NCI-H1417 treated with DMSO at 0.1 percent for 48 hours (cell line): ENCODE measurements around the gene CMTR2.
"Not testable (repeated sequence)": the region's sequence is repeated elsewhere in the genome, so short reads cannot be mapped to it uniquely, and the experiment has no call there.

Experiments used
- DNase-seq: peaks from one replicate; lab custom pipeline; 2025; lab: John Stamatoyannopoulos, UW

The CMTR2 gene, protein sequence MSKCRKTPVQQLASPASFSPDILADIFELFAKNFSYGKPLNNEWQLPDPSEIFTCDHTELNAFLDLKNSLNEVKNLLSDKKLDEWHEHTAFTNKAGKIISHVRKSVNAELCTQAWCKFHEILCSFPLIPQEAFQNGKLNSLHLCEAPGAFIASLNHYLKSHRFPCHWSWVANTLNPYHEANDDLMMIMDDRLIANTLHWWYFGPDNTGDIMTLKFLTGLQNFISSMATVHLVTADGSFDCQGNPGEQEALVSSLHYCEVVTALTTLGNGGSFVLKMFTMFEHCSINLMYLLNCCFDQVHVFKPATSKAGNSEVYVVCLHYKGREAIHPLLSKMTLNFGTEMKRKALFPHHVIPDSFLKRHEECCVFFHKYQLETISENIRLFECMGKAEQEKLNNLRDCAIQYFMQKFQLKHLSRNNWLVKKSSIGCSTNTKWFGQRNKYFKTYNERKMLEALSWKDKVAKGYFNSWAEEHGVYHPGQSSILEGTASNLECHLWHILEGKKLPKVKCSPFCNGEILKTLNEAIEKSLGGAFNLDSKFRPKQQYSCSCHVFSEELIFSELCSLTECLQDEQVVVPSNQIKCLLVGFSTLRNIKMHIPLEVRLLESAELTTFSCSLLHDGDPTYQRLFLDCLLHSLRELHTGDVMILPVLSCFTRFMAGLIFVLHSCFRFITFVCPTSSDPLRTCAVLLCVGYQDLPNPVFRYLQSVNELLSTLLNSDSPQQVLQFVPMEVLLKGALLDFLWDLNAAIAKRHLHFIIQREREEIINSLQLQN

DNA sequence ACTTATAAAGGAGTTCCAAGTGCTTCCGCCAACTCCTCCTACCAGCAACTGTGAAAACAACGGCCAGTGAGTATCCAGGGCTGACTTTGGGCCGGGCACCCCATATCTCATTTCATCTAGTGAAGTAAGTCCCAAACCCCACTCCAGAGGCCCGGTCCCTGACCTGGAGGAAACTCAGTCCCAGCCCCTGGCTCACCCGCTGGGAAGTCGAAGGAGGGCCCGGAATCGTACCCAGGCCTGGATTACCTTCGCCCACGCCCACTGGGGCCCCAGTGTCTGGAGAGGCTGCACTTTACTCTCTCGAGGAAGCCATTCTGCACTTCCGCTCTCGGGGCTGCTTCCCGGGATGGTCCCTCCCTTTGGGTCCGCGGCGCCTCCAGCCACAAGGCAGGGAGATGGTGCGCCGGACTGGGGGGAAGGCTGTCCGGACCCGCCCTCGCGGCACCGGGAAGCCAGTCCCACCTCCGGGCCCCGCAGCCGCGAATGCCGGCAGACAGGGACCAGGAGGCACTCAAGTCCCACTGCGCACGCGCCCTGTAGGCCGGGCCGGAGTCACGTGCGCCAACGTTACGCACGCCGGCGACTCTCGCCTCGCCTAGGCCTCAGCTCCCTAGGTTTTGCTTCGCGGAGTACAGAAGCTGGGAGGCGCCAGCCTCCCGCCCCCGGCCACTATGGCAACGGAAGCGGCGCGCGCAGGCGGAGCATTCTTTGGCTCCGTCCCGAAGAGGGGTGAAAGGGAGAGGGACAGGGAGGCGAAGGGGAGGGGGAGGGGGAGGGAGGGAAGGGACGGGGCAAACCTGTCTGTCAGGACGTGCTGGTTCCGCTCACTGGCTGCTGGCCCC is at the start of gene CMTR2:
TSS of gene CMTR2 (minus strand) at position 513 of the 842 bp plus-strand sequence. CDS start 3,482 bp downstream, outside the sequence.
- peak; percentile 73 for DNase-seq

DNA sequence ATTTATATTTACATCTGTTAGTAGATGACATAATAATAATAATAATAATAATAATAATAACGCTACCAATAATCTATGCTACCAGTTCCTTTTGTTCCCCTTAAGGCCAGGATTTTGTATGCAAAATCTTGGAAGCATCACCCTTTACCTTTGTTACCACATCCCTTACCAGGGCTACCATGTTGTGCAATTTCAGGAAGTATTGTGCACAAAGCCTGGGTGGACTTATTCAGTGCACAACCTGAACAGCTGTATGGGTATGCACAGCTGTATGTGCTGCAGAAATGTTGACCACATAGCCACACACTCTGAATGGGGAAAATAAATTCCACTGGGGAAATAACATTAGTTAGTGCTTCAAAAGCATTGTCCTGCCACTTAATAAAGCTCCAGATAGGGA is 49.4 kb upstream of the CMTR2 start:
- no peak for DNase-seq

DNA sequence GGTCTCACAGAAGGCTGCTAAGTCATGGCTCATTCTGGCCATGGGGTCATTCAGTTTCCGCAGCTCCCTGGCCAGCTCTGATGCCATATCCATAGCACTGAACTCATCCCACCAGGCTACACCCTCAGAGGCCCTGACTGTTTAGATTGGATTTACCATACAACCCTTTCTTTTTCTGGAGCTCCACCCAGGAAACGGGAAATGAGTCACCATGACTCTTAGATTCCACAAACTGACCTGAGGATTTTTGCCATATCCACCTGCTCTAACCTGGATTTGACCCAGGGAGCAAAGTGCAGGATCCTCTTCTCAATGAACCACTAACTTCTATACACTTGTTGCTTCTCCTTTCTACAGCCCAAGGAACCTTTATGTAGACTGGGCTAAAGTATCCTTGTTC is 49.0 kb upstream of the CMTR2 start:
- no peak for DNase-seq

DNA sequence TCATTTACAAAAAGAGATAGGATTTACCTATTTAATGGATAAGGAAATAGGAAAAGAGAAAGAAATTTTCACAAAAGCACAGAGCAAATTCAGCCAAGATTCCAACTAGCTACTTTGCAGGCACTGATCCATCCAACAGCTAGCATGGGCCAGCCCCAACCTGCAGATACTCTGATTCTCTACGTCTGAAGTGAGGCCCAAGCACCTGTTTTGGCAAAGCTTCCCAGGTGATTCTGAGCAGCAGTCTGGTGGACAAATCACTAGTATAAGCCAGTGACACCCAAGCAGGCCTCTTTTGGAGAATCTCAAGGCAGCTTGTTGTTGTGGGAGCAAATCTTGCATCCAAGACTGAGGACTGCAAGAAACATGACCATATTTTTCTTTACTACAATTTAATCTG is 48.4 kb upstream of the CMTR2 start:
- DNase-seq: no peak

- DNase-seq: no peak
These were observed 38.9 kb upstream of the CMTR2 start for GRCh38 chr16:71328151-71328550.

- no peak for DNase-seq
These were observed 38.5 kb upstream of the CMTR2 start for GRCh38 chr16:71327720-71328119.

DNA sequence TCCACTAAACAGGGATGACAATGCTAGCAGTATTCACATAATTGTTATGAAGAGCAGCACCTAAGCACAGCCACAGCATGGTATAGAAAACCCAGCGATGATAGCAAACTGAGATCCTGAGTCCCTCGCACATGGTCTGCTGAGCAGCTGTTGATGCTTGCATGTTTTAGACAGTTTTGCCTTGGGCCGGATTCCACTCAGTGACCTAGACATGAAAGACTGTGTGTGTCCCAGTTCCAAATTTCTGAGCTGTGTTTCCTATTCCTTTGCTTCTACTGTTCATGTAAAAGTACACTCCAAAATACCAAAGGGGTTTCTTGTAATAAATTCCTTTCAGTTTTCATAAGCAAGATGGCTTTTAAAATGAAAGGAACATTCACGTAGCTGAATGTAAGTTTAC is 30.8 kb upstream of the CMTR2 start:
- DNase-seq: no peak

DNA sequence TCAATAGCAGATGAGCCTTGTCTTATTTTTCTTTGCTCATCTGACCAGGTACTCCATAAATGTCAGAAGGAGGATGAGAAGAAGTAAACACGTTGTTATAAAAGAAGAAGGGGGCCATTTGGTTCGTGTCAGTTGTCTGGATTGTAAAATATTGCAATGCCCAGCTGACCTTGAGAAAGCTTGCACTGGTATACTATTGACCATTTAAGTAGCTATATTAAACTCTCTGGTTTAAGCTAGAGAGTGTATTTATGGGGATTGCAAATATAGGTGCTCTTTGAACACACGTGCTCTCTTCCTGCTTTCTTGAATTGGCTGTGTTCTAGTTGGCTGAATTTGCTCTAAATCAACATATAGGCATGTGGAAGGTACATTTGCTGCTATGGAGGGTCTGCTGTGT is 26.1 kb upstream of the CMTR2 start:
- DNase-seq: no peak

GRCh38 chr16:71313591-71313990 is 24.4 kb upstream of the CMTR2 start:
- DNase-seq: not testable (repeated sequence)

DNA sequence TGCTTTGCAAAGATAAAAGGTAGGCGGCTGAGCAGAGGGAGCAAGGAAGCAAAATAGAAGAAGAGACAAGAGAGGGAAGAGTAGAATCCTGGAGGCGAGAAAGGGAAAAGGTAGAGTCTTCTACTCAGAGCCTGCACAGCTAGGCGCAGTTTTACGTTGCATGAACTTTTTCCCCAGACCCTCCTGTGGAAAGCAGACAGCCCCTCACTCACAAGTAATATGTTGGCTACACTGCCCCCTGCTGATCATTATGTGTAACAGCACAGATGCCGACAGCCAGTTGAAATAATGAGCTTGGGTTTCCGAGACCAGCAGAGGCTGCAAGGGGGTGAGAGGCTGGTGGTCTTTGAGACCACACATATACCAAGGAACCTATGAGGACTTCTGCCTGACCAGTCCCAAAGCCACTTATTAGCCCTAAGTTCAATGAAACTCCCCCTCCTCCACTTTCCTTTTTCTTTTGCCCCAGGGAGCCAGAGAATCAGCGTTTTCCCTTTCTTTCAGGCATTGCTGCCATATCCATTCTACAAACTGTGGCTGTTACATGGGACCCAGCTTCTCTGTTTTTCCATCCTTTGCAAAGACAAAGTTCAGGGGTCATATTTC is 22.5 kb upstream of the CMTR2 start:
- DNase-seq: no peak

- DNase-seq: no peak
These were observed 14.7 kb upstream of the CMTR2 start for GRCh38 chr16:71303938-71304337.

DNA sequence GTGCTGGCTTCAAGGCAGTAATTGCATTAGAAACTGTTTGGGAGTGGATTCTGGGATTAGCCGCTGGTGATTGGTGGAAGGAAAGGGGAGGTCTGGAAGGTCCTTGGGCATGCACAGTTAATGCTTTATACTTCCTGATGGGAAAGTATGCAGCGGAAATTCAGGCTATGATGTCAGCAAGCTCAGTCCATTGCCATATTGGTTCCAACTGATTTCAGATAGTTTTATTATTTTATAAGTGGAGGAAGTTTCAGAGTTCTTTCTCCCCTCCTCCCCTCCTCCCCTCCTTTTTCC is 8.1 kb upstream of the CMTR2 start:
- no peak for DNase-seq

- no peak for DNase-seq
These were observed 7.6 kb upstream of the CMTR2 start for GRCh38 chr16:71296584-71297340.

DNA sequence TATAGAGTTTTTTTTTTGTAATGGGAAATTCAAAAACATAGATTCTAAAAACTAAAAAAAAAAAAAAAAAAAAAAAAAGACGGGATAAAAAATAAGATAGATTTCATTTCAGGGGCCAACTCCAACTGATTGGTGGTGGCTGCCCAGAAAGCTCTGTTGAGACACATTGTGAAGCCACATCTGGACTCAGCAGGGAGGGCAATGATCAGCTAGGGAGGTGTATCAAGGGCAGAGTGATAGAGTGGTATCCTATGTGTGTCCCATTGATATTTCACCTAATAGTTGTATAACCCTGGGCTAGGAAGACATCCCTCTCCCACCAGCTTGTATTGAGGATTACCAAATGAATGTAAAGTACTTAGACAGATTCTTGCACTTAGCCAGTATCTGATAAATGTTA is 6.7 kb upstream of the CMTR2 start:
- no peak for DNase-seq

GRCh38 chr16:71293919-71294318 is 4.7 kb upstream of the CMTR2 start:
- DNase-seq: no peak

GRCh38 chr16:71292095-71292494 is 2.9 kb upstream of the CMTR2 start:
- DNase-seq: not testable (repeated sequence)

DNA sequence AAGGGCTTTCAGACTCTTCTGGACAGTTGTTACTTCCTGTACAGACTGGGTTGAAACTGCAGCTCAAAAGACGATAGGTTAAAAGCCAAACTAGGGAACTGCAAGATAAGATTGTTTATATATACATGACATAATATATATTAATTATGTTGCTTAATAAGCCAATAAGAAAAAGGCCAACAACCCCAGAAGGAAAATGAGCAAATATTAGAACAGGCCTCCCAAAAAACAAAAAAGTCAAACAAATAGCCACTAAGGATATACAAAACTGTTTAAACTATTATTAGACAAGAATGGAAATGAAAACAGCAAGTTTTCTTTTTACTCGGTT is 495 bp upstream of the CMTR2 start:
- DNase-seq: no peak

DNA sequence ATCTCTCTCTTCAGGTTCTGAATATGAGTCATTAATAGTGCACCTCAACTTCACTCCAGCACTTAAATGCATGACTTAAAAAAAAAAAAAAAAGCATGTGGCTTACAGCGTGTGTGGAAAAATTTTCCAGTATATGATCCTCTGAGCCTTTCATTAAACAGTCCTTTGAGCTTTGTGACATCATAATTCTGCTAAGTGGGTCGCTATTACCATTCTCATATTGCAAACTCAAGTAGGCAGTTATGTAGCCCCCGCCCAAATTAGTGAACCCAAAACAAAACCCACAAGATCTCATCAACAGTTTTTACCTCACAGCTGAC is 672 bp downstream of the CMTR2 start:
- DNase-seq: no peak

- no peak for DNase-seq
These were observed 1.3 kb downstream of the CMTR2 start for GRCh38 chr16:71287911-71288310.

DNA sequence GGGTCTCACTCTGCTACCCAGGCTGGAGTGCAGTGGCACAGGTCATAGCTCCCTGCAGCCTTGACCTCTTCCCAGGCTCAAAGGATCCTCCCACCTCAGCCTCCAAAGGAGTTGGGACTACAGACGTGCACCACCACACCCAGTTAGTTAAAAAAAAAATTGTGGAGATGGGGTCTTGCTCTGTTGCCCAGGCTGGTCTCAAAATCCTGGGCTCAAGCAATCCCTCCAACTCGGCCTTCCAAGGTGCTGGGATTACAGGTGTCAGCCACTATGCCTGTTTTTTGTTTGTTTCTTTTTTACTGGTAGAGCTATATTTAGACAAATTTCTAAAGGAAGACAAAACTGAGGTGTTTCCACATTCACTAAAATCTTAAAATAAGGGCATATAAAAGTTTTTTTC is 1.7 kb downstream of the CMTR2 start:
- no peak for DNase-seq

- no peak for DNase-seq
These were observed 5.6 kb downstream of the CMTR2 start for GRCh38 chr16:71283612-71284011.

DNA sequence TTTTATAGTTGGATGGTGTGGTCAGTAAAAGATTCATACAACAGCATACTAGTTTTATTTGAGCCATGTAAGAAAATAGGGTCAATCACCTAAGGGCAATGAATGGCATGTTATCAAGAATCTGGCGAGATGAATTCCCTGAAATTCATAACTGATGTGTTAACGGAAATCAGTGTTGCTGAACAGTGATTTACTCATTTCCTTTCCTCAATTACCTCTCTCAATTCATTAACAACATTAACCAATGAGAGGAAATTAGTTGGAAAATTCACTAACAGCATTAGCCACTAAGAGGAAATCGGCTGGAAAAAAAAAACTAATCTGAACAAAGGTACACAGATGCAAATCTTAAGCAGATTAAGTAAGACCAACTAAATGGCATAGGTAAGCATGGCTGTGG is 6.3 kb downstream of the CMTR2 start:
- DNase-seq: no peak
